A673 (cell line): Measurements from ENCODE around the gene TNKS1BP1. TPM values are rescaled to one million over a fixed set of nuclear protein-coding genes. Genes with fewer than 3 reads are reported as not detected.

Experiments
- BruUV-seq: library from RNA; stranded (reverse); fragments of 400-500 nt; replicated peaks from 2 replicates; lab custom pipeline; 2021; lab: Mats Ljungman, UMichigan
- CTCF ChIA-PET: fragments of 300-600 bp; sonication (Branson Sonifier 250); formaldehyde crosslinking; loops from one replicate; lab custom pipeline; 2022; ENCODE audit warnings: antibody characterized with exemption; lab: Charles Lee
- POLR2A ChIA-PET: fragments of 300-600 bp; sonication (Branson Sonifier 250); formaldehyde crosslinking; loops from one replicate; lab custom pipeline; 2022; ENCODE audit warnings: antibody characterized with exemption; ENCODE audit not compliant: low non-redundant PET; lab: Charles Lee
- DNase-seq: peaks from one replicate; pipeline ENCODE4 v3.0.0-alpha.2; 2015; ENCODE audit warnings: low spot score
- H3K27ac ChIP-seq: fragments of 200-600 bp; sonication (generic); 2 replicates; pipeline ENCODE4 v1.5.1; 2016; ENCODE audit warnings: mixed run types, low read depth, mild to moderate bottlenecking, mixed read lengths, antibody characterized with exemption, low read length; ENCODE audit not compliant: poor library complexity, severe bottlenecking
- H3K27me3 ChIP-seq: fragments of 200-600 bp; sonication (generic); replicated peaks from 2 replicates; pipeline ENCODE4 v1.6.1; 2017; ENCODE audit warnings: mixed run types, low read depth, mild to moderate bottlenecking, mixed read lengths, antibody characterized with exemption, low read length; ENCODE audit not compliant: insufficient read depth, poor library complexity
- H3K36me3 ChIP-seq: fragments of 200-600 bp; sonication (generic); 2 replicates; pipeline ENCODE4 v1.6.1; 2016; ENCODE audit warnings: mixed run types, mild to moderate bottlenecking, mixed read lengths, antibody characterized with exemption, low read length; ENCODE audit not compliant: insufficient read depth, poor library complexity, severe bottlenecking
- H3K4me1 ChIP-seq: fragments of 200-600 bp; sonication (generic); 2 replicates; pipeline ENCODE4 v1.6.1; 2017; ENCODE audit warnings: mixed run types, mild to moderate bottlenecking, mixed read lengths, antibody characterized with exemption, low read length; ENCODE audit not compliant: insufficient read depth, poor library complexity, severe bottlenecking
- H3K4me3 ChIP-seq: fragments of 200-600 bp; sonication (generic); 2 replicates; pipeline ENCODE4 v1.5.1; 2016; ENCODE audit warnings: low read depth, mixed run types, mild to moderate bottlenecking, mixed read lengths, low read length; ENCODE audit not compliant: poor library complexity, severe bottlenecking
- H3K9me3 ChIP-seq: fragments of 200-600 bp; sonication (generic); 2 replicates; pipeline ENCODE4 v1.6.1; 2016; ENCODE audit warnings: mixed run types, low read depth, mild to moderate bottlenecking, mixed read lengths, antibody characterized with exemption, low read length; ENCODE audit not compliant: poor library complexity, severe bottlenecking
- EZH2 ChIP-seq: fragments of 200-600 bp; sonication (generic); IDR thresholded peaks from 2 replicates; pipeline ENCODE4 v1.6.1; 2017; ENCODE audit warnings: borderline replicate concordance, low read depth, mild to moderate bottlenecking, mixed read lengths, antibody characterized with exemption, low read length; ENCODE audit not compliant: poor library complexity, severe bottlenecking
- intact Hi-C: fragments of 100-400 bp; cut with micrococcal nuclease; formaldehyde crosslinking; loops from one replicate; pipeline ENCODE4 v1.10.0; 2022; ENCODE audit not compliant: unreplicated experiment
- total RNA-seq: library from RNA; stranded (reverse); gene quantifications from 2 replicates; pipeline ENCODE4 v1.2.3, GENCODE V29; 2021
- TF ChIP-seq, protein P1 (sequence below): fragments of 300-800, 200-600 bp; sonication (generic); conservative IDR thresholded peaks from 2 replicates; pipeline ENCODE4 v1.5.1; 2017; ENCODE audit warnings: low read depth, mild to moderate bottlenecking, antibody characterized with exemption, low read length, moderate library complexity, mixed read lengths

The TNKS1BP1 gene
- total RNA-seq, 1 experiment from 2014 or later, result 80.4 TPM

DNA sequence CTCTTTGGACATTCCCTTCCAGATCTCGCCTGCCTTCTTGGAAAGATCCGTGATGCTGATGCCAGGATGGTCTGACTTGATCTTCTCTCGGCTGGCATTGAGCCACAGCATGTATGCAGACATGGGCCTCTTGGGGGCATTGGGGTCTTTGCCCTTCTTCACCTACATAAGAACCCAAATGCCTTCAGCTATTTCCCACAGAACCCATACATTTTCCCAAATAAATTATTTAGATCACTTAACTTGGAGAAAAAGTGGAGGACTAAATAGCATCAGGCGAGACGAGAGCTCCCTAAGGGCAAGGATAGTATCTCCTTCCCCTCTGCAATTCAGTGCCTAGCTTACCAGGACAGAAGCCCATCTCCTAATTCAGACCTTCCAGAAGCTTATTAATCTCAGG lies 3.0 kb upstream of the TNKS1BP1 start:
- no TSS peak for BruUV-seq
- Histone ChIP-seq H3K4me1 (peaks cover 25% of the 10 kb centered on the region), H3K4me3 (no peak overlapping the region), H3K36me3 (peaks cover 71% of the 10 kb centered on the region), H3K27me3 (no peaks in the 10 kb centered on the region), H3K27ac (peak overlapping the region; percentile 7), H3K9me3 (no peaks in the 10 kb centered on the region)
- intact Hi-C loops, result loop anchor here (10.0 kb wide), 1 partner anchor 1247 kb away; the partner anchor contains the start of genes LPXN and ZFP91
- ChIA-PET CTCF (no interaction called here), POLR2A (no interaction called here)
- TF ChIP-seq, protein P1, sequence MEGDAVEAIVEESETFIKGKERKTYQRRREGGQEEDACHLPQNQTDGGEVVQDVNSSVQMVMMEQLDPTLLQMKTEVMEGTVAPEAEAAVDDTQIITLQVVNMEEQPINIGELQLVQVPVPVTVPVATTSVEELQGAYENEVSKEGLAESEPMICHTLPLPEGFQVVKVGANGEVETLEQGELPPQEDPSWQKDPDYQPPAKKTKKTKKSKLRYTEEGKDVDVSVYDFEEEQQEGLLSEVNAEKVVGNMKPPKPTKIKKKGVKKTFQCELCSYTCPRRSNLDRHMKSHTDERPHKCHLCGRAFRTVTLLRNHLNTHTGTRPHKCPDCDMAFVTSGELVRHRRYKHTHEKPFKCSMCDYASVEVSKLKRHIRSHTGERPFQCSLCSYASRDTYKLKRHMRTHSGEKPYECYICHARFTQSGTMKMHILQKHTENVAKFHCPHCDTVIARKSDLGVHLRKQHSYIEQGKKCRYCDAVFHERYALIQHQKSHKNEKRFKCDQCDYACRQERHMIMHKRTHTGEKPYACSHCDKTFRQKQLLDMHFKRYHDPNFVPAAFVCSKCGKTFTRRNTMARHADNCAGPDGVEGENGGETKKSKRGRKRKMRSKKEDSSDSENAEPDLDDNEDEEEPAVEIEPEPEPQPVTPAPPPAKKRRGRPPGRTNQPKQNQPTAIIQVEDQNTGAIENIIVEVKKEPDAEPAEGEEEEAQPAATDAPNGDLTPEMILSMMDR, result no peak
- no peak for TF ChIP-seq EZH2
- DNase-seq, result no peak

DNA sequence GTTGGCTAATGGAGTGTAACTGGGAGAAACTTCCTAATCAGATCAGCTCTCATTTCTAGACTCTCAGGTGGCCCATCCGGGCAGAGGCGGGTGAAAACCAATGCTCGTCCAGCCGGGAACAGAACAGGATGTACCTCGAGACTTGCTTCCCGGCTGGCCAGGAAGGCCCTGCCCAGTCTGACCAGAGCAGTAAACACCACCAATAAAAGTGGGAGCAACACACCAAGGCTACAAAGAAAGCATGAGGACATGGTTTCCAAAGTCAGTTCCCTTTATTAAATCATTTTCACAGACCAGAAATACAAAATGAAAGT lies 940 bp upstream of the TNKS1BP1 start:
- CTCF ChIA-PET, result interaction anchor here (0.6 kb wide), 1 partner anchor 10 kb away, joined by 4 read pairs; the partner anchor contains the start of gene SSRP1
- DNase-seq, result no peak
- H3K4me1 ChIP-seq, result peaks cover 43% of the 10 kb centered on the region
- intact Hi-C loops, result loop anchor here (1.0 to 10.0 kb wide), 2 partner anchors 10 to 1249 kb away; partner anchors contain the start of genes LPXN, SSRP1 and ZFP91
- POLR2A ChIA-PET, result interaction anchor here (0.6 to 0.7 kb wide), 3 partner anchors 20 to 1083 kb away, joined by 3 to 4 read pairs (median 3); no protein-coding TSS in a partner anchor
- no TSS peak for BruUV-seq
- no peaks in the 10 kb centered on the region for H3K27me3 ChIP-seq
- H3K9me3 ChIP-seq, result no peaks in the 10 kb centered on the region
- no peak for TF ChIP-seq EZH2
- TF ChIP-seq, protein P1, result no peak
- H3K27ac ChIP-seq, result peak overlapping the region; percentile 85
- H3K4me3 ChIP-seq, result peak overlapping the region; percentile 74
- peaks cover 58% of the 10 kb centered on the region for H3K36me3 ChIP-seq

DNA sequence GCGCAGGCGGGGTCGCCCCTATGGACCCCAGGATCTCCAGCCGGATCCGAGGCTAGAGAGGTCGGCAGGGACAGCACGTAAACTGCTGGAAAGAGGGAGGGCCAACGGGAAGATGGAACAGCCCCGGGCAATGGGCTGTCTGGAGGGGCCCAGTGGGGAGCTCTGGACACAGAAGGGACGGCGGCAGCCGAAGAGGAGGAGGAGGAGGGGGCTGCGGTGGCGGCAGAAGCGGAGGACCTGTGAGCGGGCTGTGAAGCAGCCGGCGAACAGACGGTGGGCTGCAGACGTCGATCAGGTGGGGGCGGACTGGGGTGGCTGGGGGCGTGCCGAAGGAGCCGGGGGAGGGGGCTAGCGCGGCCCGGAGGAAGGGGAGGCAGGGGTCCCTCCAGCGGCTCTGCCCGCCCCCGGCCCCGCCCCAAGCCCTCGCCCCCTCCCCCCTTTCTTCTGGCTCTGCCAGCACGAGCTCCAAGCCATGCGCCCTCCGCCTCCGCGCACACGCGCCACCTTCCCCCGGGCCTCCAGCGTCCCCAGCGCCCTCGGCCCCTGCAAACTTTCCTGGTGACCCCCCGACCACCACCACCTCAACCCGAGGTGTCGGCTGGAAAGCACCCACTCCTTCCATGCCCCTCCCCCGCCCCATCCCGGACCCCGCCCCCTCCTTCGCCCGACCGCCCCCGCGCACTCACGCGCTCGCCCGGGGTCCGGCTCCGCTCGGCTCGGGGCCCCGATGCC lies 432 bp downstream of the TNKS1BP1 start:
- Histone ChIP-seq H3K9me3 (no peaks in the 10 kb centered on the region), H3K27me3 (no peaks in the 10 kb centered on the region), H3K27ac (peak overlapping the region; percentile 85), H3K4me3 (peak overlapping the region; percentile 74), H3K4me1 (peaks cover 43% of the 10 kb centered on the region), H3K36me3 (peaks cover 56% of the 10 kb centered on the region)
- peak; percentile 57 for DNase-seq
- TF ChIP-seq EZH2, result no peak
- TF ChIP-seq, protein P1, result no peak
- CTCF ChIA-PET, result interaction anchor here (0.6 kb wide), 1 partner anchor 1199 kb away, joined by 4 read pairs; no protein-coding TSS in a partner anchor
- intact Hi-C loops, result loop anchor here (10.0 kb wide), 1 partner anchor 1250 kb away; the partner anchor contains the start of genes LPXN and ZFP91
- POLR2A ChIA-PET, result interaction anchor here (0.6 kb wide), 1 partner anchor 12 kb away, joined by 4 read pairs; the partner anchor contains the start of gene SSRP1
- BruUV-seq, result no TSS peak
